PC-3 (cell line): ENCODE data around the gene HTR3A.

Source experiments
- CTCF ChIP-seq: fragments of 300-600 bp; sonication (generic); conservative IDR thresholded peaks from 2 replicates; pipeline ENCODE4 v1.5.1; 2017; ENCODE audit warnings: antibody characterized with exemption, low read depth, mild to moderate bottlenecking, low read length
- EZH2 ChIP-seq: fragments of 300-600 bp; sonication (generic); IDR thresholded peaks from one replicate; pipeline ENCODE4 v1.6.1; 2017; ENCODE audit warnings: antibody characterized with exemption, mild to moderate bottlenecking, low read length; ENCODE audit not compliant: unreplicated experiment
- EZH2phosphoT487 ChIP-seq: fragments of 300-600 bp; sonication (generic); IDR thresholded peaks from 2 replicates; pipeline ENCODE4 v1.6.1; 2018; ENCODE audit warnings: mild to moderate bottlenecking, antibody characterized with exemption, low read length, borderline replicate concordance

- TF ChIP-seq EZH2 (no peak), CTCF (no peak), EZH2phosphoT487 (no peak)
These were observed 64.6 kb downstream of the HTR3A start for GRCh38 chr11:114039551-114039950.
